Erythroblast (primary cell): ENCODE measurements around the gene CCDC137.
A peak's percentile ranks its signal among the peaks of the same experiment; 100 is the strongest.

Experiments used
- GATA1 ChIP-seq: IDR thresholded peaks from 2 replicates; pipeline ENCODE4 v1.6.1; 2011; ENCODE audit warnings: low read depth, mild to moderate bottlenecking, control low read depth, low read length, moderate library complexity
- POLR2A ChIP-seq: IDR thresholded peaks from 2 replicates; pipeline ENCODE4 v1.6.1; 2011; ENCODE audit warnings: mild to moderate bottlenecking, low read length

DNA sequence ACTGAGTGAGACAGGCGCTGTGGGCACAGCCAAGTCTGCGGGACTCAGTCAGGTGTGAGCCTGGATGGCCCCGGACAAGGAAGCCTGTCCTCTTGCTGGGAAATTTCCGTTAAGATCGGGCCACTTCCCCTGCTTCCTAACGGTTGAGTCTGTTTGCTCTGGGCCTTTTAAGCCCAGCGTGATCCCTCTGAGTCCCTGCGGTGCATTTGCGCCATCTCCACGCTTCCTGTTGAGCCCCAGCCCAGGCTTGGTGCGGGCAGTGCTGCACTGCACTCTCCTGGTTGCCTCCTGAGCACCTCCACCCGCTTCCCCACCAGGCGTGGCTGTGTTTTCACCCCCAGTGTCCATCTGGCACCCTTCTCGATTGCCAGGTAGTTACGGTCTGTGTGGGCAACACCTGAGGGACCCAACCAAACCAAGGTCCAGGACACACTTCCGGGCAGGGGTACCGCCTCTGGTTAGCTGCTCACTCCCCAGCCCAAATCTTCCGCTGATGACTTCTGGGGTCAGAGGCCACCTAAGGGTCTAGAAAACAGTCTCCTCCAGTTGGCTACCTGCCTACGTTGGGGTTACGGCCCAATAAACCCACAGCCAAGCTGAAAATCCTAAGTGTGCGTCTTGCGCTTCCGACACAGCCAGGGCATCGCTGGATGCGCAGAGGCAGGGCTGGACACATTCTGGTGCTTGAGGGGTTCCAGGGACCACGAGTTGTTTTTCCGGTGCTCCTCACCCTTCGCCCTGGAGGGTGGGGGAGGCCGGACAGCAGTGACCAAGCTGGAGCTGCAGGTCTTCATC is 44.2 kb downstream of the CCDC137 start:
- TF ChIP-seq POLR2A (peak; percentile 34), GATA1 (no peak)
